GM18508 (cell line): Measurements from ENCODE around the gene TTLL10.

Experiments
- ATAC-seq: cut with Tn5 transposase; IDR thresholded peaks from one replicate; pipeline ENCODE4 v1.9.1; 2021; ENCODE audit warnings: moderate number of reproducible peaks; ENCODE audit not compliant: insufficient read depth, unreplicated experiment

TTLL10 gene

GRCh38 chr1:1216770-1217620 is 43.3 kb downstream of the TTLL10 start:
- no peak for ATAC-seq

GRCh38 chr1:1217621-1218523 is 44.2 kb downstream of the TTLL10 start:
- no peak for ATAC-seq

DNA sequence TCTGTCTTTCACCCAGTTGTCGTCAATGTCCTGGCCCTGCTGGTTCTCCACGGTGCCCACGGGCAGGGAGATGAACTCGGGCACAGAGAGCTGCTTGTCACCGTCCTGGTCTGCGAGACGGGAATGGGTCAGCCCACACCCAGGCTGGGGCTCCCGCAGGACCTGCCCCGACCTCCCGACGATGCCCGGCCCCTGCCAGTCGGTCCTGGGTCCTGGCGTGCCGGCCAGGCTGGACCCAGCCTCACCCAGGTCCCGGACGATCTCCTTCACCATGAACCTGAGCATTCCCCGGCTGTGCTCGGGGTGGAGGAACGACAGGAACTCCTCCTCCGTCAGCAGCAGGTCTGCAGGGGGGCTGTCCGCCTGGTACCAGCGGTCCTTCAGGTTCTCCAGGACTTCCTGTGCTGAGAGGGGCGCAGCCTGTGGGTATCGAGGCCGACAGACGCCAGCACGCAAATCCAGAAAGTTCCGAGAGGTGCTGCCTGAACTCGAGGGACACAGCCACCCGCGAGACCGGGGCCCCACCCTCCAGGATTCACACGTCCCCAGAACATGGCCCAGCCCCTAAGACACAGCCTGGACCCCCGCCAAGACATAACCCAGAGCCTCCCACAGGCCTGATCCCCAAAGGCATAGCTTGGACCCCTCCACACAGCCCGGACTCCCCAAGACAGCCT is 45.0 kb downstream of the TTLL10 start:
- no peak for ATAC-seq

DNA sequence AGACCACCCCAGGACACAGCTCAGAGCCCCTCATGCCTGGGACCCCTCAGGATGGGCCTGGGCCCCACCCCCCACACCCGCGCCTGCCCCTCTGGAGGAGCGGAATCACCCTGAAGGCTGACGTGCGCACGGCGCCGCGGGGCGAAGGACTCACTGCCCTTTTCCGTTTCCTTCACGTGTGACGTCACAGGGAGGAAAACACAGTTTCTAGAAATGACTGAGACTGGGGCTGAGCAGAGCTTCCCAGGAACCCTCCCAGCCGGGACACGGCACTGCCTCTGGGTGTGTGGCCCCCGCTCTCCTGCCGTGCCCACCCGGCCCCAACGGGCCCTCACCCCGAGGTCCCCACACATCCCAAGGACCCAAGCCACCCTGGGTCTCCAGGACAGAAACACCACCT is 45.7 kb downstream of the TTLL10 start:
- no peak for ATAC-seq

DNA sequence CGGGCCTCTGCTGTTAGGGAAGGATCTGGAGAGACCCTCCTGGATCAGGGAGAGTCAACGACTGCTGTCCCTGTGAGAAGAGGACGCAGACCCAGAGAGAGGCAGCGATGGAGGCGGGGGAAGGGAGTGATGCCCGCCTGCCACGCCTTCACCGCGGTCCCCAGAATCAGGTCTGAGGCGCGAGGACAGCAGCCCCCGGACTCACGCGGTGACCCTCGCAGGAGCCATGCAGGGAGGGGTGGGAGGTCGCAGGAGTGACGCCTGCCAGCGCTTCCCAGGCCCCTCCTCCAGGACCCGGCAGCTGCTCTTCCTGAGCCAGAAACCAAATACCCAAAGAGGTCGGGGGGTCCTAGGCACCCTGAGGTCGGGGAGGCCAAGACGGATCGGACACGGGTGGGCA is 46.5 kb downstream of the TTLL10 start:
- no peak for ATAC-seq

DNA sequence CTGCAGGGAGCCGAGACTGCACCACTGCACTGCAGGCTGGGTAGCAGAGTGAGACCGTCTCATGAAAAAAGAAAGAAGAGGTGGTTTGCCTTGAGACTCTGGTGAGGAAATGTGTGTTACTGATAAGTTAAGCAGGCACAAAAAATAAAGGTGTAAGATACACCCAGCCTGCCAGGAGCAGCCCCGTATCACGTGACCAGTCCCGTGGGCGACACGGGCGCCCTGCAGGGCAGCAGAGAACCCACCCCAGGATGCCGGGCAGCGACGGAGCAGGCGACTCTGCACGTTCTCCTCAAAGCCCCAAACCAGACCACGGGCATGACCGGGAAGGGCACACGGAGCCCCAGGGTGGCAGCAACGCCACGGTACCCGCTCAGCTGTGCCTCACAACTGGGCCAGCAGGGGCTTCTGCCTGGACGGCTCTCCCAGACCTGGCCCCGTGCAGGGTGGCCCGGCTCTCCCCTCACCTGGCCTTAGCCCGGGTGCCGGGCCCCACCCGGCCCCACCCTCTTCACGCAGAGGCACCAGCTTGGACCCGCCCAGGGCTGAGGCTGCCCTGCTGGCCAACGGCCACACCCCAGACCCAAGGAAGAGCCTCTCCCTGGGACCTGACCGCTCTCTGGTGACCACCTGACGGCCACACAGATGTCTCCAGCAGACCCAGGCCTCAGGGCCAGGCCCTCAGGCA is 48.4 kb downstream of the TTLL10 start:
- no peak for ATAC-seq

DNA sequence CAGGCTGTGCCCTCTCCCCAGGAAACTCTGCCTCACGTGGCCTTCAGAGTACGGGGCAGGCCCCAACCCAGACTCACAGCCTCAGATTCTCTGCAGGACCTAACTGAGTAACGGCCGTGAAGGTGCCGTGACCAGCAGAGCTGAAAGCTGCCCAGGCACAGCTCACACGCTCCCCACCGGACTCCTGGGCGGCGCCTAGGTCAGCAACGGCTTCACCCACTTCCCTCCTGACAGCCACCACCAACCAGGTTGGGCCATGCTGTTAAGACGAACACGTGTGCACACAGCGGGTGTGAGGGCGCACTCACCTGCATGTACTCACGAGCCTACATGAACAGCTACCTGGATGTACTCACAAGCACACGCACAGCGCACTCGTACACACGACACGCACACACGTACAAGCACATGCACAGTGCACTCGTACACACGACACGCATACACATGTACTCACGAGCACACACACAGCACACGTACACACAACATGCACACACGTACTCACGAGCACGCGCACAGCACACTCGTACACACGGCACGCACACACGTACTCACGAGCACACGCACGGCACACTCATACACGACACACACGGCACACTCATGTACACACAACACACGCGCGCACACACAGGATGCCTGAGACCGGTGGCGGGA is 49.0 kb downstream of the TTLL10 start:
- no peak for ATAC-seq

GRCh38 chr1:1223321-1223720 is 49.6 kb downstream of the TTLL10 start:
- no peak for ATAC-seq

DNA sequence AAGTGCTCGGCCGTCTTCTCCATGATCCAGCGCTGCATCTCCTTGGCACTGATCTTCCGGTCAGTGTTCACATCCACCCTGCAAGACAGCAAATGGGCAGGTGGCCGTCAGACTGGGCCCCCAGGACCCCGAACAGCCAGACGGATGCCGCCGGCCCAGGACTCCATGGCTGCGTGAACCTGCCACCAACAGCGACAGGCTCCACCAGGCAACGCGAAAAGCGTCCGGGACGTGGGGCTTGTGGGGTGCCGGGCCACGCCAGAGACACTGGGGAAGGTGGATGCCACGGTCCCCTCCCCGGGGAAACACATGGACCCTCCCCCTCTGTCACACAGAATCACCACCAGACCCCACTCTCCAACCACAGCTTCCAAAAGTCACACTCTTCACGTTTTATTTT is 50.2 kb downstream of the TTLL10 start:
- no peak for ATAC-seq

GRCh38 chr1:1225238-1225845 is 51.7 kb downstream of the TTLL10 start:
- ATAC-seq = no peak

- ATAC-seq = no peak
Measured at GRCh38 chr1:1225913-1226312, 52.2 kb downstream of the TTLL10 start.

- ATAC-seq = no peak
Measured at GRCh38 chr1:1226566-1227362, 53.1 kb downstream of the TTLL10 start.

GRCh38 chr1:1227386-1227785 is 53.7 kb downstream of the TTLL10 start:
- ATAC-seq = no peak

- no peak for ATAC-seq
Measured at GRCh38 chr1:1228187-1228586, 54.5 kb downstream of the TTLL10 start.

GRCh38 chr1:1228596-1229321 is 55.1 kb downstream of the TTLL10 start:
- no peak for ATAC-seq

- ATAC-seq = no peak
Measured at GRCh38 chr1:1229770-1230169, 56.1 kb downstream of the TTLL10 start.

DNA sequence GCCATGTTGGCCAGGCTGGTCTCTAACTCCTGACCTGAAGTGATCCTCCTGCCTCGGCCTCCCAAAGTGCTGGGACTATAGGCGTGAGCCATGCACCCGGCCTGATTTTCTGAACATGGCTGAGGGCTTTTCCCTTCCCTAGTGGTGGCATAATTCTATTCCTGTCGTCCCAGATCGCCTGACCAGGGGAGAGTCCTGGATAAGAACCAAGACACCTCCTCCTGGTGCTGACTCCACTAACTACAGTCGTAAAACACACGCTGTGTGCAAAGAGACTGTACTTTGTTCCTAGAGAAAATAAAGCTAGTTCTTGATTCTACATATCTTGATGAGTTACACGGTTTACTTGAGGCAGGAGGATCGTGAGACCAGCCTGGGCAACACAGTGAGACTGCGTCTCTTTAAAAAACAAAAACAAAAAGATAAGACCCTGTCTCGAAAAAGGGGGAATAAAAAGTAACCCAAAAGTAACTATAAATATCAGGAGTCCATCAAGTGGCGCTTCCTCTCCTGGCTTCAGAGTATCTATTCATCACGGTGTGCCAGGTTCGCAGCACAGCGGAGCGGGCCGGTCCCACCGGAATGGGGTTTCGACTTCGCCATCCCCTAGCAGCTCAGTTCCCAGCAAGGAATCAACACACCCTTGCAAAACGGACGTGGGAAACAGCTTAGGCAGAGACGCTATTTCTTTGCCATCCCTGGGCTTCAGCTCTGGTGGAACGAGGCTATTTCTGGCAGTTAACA is 57.1 kb downstream of the TTLL10 start:
- ATAC-seq = no peak
